ENCODE measurements around the gene MYL6. TPM values are rescaled to one million over a fixed set of nuclear protein-coding genes. Genes with fewer than 3 reads are reported as not detected.
A peak's percentile ranks its signal among the peaks of the same experiment; 100 is the strongest.

The MYL6 gene
- 4,697 and 4,711 TPM in 2 replicates for polyA plus RNA-seq (2012; rRNA removed)
- polyA plus RNA-seq (2012; cell fraction: cytosol; rRNA removed) = 5,071 and 5,786 TPM in 2 replicates
- polyA plus RNA-seq (2012; cell fraction: nucleus; rRNA removed) = 2,747 and 3,220 TPM in 2 replicates

DNA sequence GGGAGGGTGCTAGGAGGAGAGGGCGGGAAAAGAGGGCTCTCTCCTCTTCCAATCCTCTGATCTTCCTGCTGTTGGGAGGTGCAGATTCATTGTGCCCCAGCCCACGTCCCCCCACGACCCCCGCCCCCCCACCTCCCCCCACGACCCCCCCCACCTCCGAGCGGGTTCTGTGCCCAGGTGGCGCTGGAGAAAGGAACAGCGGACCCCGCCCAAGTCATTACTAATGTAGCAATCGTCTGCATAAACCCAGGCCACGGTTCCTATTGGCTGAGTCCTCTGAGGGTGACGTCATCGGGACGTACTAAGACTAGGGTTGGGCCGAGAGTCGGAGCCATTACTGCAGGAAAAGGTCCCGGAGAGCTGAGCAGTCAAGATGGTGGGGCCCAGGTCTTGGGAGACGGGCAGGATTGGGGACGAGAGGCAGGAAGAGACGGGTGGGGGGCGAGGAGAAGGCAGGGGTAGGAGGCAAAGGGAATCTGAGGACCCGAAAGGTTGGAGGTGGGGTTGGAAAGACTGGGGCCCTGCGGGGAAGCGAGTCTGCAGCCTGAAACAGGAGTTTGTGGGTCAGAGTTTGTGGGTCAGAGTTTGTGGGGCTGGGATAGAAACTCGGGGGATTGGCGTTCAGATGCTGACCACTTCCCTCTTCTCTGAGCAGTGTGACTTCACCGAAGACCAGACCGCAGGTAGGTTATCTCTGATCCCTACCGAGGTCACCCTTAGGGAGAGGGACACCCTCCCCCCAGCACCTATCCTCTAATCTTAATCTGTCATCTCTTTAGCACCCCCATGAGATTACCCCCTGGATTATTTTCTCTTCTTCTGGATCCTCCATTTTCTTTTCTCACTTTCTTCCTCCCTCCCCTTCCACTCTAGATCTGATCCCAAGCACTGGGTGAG, at the start of gene MYL6:
Gene MYL6, plus strand, starts transcription at position 331 of the 897 bp plus-strand sequence. Its CDS starts 43 bp downstream, at position 374.
- Histone ChIP-seq H3K4me3 (ENCODE audit: low read depth in 2 of 2, low read length in 1 of 2) (peak within 1 kb of the TSS; percentile 82 to 87), H3F3A (replicated peaks; ENCODE audit: insufficient read depth) (peaks cover 50% of the 10 kb centered on the region), H3K36me3 (replicated peaks in 1 of 2; ENCODE audit: control insufficient read depth in 1 of 2, insufficient read depth in 2 of 2, low read length in 1 of 2) (peaks cover 45 to 49% of the 10 kb centered on the region in 2 experiments), H3K9me2 (no peaks in the 10 kb centered on the region), H3K27me3 (ENCODE audit: insufficient read depth) (no peaks in the 10 kb centered on the region), H3K27ac (ENCODE audit: low read depth in 2 of 2, low read length in 1 of 2) (peak within 1 kb of the TSS; percentile 82 to 89), H3K4me2 (peak within 1 kb of the TSS; percentile 97), H3K4me1 (ENCODE audit: control insufficient read depth in 1 of 2, insufficient read depth in 2 of 2, low read depth in 1 of 2, low read length in 1 of 2) (peaks cover 30 to 39% of the 10 kb centered on the region in 2 experiments; a peak in 3 of 4 replicates), H3K9ac (peak within 1 kb of the TSS; percentile 94), H4K20me1 (ENCODE audit: insufficient read depth) (peaks cover 38% of the 10 kb centered on the region), H2AFZ (ENCODE audit: low read depth) (0 out of 2 replicates have a peak within 1 kb of the TSS, but pooled peaks have one; percentile 48), H3K9me3 (no peaks in the 10 kb centered on the region), H3K79me2 (ENCODE audit: insufficient read depth) (peaks cover 67% of the 10 kb centered on the region)
- ChIA-PET POLR2A (interaction anchor here (1.0 to 2.5 kb wide), 8 partner anchors 9 to 111 kb away, joined by 3 to 19 read pairs (median 5); partner anchors contain the start of genes ESYT1, SMARCC2 and ZC3H10), CTCF (interaction anchor here (0.6 to 3.6 kb wide), 9 partner anchors 11 to 64 kb away, joined by 3 to 14 read pairs (median 3); partner anchors contain the start of genes ESYT1, SMARCC2 and ZC3H10)
- DNase-seq = peak; percentile 90
- under 1% methylated on average over 28 of the region's 30 CpGs for WGBS (ENCODE audit: low lambda C conversion rate)
- no peak for TF ChIP-seq GABPA (IDR thresholded peaks at IDR 0.05; ENCODE audit: low read depth)
- TF ChIP-seq SIN3A (IDR thresholded peaks at IDR 0.05; ENCODE audit: borderline replicate concordance, low read depth, low read length) = peak; percentile 93; the same call in 1 of the 2 replicates
- no peak for TF ChIP-seq TEAD4 (IDR thresholded peaks at IDR 0.05; ENCODE audit: borderline replicate concordance, insufficient read depth)
- no peak for TF ChIP-seq EP300 (IDR thresholded peaks at IDR 0.05; ENCODE audit: borderline replicate concordance in 1 of 2, low read depth in 1 of 2, low read length in 1 of 2)
- no peak for TF ChIP-seq RAD21 (IDR thresholded peaks at IDR 0.05; ENCODE audit: low read length)
- TF ChIP-seq JUND (IDR thresholded peaks at IDR 0.05) = peak; percentile 72
- TF ChIP-seq FOSL2 (IDR thresholded peaks at IDR 0.05; ENCODE audit: borderline replicate concordance, low read depth) = peak; percentile 53; the same call in 1 of the 2 replicates
- TF ChIP-seq GATA2 (CRISPR knock-in tag; IDR thresholded peaks at IDR 0.05) = no peak
- TF ChIP-seq MEF2A (IDR thresholded peaks at IDR 0.05; ENCODE audit: borderline replicate concordance, low read depth) = no peak
- peak; percentile 99 for TF ChIP-seq TAF1 (IDR thresholded peaks at IDR 0.05; ENCODE audit: borderline replicate concordance, low read depth, low read length)
- no peak; the same call in 1 of the 2 replicates for TF ChIP-seq MXI1 (IDR thresholded peaks at IDR 0.05; ENCODE audit: low read depth, low read length)
- TF ChIP-seq FOXJ3 (CRISPR knock-in tag; IDR thresholded peaks at IDR 0.05) = no peak
- no peak for TF ChIP-seq RXRA (IDR thresholded peaks at IDR 0.05; ENCODE audit: borderline replicate concordance, low read depth)
- no peak for TF ChIP-seq SMC3 (IDR thresholded peaks at IDR 0.05; ENCODE audit: low read depth, low read length)
- TF ChIP-seq, protein P1, sequence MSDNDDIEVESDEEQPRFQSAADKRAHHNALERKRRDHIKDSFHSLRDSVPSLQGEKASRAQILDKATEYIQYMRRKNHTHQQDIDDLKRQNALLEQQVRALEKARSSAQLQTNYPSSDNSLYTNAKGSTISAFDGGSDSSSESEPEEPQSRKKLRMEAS (IDR thresholded peaks at IDR 0.05; ENCODE audit: low read depth) = no peak
- TF ChIP-seq CHD2 (IDR thresholded peaks at IDR 0.05; ENCODE audit: low read length, partially characterized antibody) = no peak
- TF ChIP-seq NFIC (IDR thresholded peaks at IDR 0.05; ENCODE audit: borderline replicate concordance) = no peak
- no peak for TF ChIP-seq ELF1 (IDR thresholded peaks at IDR 0.05)
- TF ChIP-seq, protein P2, sequence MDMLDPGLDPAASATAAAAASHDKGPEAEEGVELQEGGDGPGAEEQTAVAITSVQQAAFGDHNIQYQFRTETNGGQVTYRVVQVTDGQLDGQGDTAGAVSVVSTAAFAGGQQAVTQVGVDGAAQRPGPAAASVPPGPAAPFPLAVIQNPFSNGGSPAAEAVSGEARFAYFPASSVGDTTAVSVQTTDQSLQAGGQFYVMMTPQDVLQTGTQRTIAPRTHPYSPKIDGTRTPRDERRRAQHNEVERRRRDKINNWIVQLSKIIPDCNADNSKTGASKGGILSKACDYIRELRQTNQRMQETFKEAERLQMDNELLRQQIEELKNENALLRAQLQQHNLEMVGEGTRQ (IDR thresholded peaks at IDR 0.05; ENCODE audit: borderline replicate concordance, low read depth, low read length) = no peak
- no peak for TF ChIP-seq FOXM1 (IDR thresholded peaks at IDR 0.05; ENCODE audit: low read depth)
- TF ChIP-seq RFX5 (IDR thresholded peaks at IDR 0.05; ENCODE audit: low read length) = peak; percentile 87
- peak; percentile 99 for TF ChIP-seq POLR2AphosphoS5 (IDR thresholded peaks at IDR 0.05; ENCODE audit: low read depth, low read length)
- TF ChIP-seq, protein P3, sequence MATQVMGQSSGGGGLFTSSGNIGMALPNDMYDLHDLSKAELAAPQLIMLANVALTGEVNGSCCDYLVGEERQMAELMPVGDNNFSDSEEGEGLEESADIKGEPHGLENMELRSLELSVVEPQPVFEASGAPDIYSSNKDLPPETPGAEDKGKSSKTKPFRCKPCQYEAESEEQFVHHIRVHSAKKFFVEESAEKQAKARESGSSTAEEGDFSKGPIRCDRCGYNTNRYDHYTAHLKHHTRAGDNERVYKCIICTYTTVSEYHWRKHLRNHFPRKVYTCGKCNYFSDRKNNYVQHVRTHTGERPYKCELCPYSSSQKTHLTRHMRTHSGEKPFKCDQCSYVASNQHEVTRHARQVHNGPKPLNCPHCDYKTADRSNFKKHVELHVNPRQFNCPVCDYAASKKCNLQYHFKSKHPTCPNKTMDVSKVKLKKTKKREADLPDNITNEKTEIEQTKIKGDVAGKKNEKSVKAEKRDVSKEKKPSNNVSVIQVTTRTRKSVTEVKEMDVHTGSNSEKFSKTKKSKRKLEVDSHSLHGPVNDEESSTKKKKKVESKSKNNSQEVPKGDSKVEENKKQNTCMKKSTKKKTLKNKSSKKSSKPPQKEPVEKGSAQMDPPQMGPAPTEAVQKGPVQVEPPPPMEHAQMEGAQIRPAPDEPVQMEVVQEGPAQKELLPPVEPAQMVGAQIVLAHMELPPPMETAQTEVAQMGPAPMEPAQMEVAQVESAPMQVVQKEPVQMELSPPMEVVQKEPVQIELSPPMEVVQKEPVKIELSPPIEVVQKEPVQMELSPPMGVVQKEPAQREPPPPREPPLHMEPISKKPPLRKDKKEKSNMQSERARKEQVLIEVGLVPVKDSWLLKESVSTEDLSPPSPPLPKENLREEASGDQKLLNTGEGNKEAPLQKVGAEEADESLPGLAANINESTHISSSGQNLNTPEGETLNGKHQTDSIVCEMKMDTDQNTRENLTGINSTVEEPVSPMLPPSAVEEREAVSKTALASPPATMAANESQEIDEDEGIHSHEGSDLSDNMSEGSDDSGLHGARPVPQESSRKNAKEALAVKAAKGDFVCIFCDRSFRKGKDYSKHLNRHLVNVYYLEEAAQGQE (IDR thresholded peaks at IDR 0.05; ENCODE audit: low read depth, low read length) = peak; percentile 77
- TF ChIP-seq, protein P4, sequence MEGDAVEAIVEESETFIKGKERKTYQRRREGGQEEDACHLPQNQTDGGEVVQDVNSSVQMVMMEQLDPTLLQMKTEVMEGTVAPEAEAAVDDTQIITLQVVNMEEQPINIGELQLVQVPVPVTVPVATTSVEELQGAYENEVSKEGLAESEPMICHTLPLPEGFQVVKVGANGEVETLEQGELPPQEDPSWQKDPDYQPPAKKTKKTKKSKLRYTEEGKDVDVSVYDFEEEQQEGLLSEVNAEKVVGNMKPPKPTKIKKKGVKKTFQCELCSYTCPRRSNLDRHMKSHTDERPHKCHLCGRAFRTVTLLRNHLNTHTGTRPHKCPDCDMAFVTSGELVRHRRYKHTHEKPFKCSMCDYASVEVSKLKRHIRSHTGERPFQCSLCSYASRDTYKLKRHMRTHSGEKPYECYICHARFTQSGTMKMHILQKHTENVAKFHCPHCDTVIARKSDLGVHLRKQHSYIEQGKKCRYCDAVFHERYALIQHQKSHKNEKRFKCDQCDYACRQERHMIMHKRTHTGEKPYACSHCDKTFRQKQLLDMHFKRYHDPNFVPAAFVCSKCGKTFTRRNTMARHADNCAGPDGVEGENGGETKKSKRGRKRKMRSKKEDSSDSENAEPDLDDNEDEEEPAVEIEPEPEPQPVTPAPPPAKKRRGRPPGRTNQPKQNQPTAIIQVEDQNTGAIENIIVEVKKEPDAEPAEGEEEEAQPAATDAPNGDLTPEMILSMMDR (IDR thresholded peaks at IDR 0.05) = no peak
- no peak for TF ChIP-seq EZH2phosphoT487 (IDR thresholded peaks at IDR 0.05; ENCODE audit: borderline replicate concordance, low read depth)
- no peak; the same call in 1 of the 2 replicates for TF ChIP-seq RCOR1 (IDR thresholded peaks at IDR 0.05; ENCODE audit: low read length)
- TF ChIP-seq NRF1 (IDR thresholded peaks at IDR 0.05; ENCODE audit: low read depth, low read length) = no peak

All from SK-N-SH (cell line).